BJ (cell line): ENCODE results near the gene GPS2. TPM values are rescaled to one million over a fixed set of nuclear protein-coding genes. Genes with fewer than 3 reads are reported as not detected.

ENCODE experiments used
- CTCF ChIA-PET: fragments of 350-600 bp; formaldehyde crosslinking; extraction: SDS; loops from one replicate; lab custom pipeline; 2021; ENCODE audit warnings: antibody characterized with exemption, inconsistent platforms; lab: Yijun Ruan, JAX
- POLR2A ChIA-PET: fragments of 300-600 bp; sonication (Branson Sonifier 250); formaldehyde crosslinking; extraction: SDS; loops from one replicate; lab custom pipeline; 2021; ENCODE audit warnings: antibody characterized with exemption; lab: Charles Lee
- DNase-seq: peaks from one replicate; pipeline ENCODE4 v3.0.0-alpha.2; 2011; ENCODE audit warnings: low read depth
- H3K27me3 ChIP-seq: 2 replicates; pipeline ENCODE4 v1.6.0; 2011; ENCODE audit warnings: low read length; ENCODE audit not compliant: control insufficient read depth, insufficient read depth
- H3K36me3 ChIP-seq: 2 replicates; pipeline ENCODE4 v1.5.1; 2011; ENCODE audit warnings: low read length; ENCODE audit not compliant: control insufficient read depth, insufficient read depth
- H3K4me3 ChIP-seq: 2 replicates; pipeline ENCODE4 v1.5.1; 2011; ENCODE audit warnings: low read depth, mild to moderate bottlenecking, control low read depth, low read length
- polyA plus RNA-seq: library from polyadenylated mRNA; depleted of rRNA; stranded (reverse); fragments of >200 nt; gene quantifications from 2 replicates; pipeline ENCODE4 v1.2.3, GENCODE V29; 2011
- TF ChIP-seq, protein P1 (sequence below): IDR thresholded peaks from 2 replicates; pipeline ENCODE4 v1.5.1; 2011; ENCODE audit warnings: low read depth, mild to moderate bottlenecking, control low read depth, inconsistent platforms, low read length, moderate library complexity; ENCODE audit not compliant: insufficient read depth

GPS2 gene
- polyA plus RNA-seq, 1 experiment, result 37.4 TPM

DNA sequence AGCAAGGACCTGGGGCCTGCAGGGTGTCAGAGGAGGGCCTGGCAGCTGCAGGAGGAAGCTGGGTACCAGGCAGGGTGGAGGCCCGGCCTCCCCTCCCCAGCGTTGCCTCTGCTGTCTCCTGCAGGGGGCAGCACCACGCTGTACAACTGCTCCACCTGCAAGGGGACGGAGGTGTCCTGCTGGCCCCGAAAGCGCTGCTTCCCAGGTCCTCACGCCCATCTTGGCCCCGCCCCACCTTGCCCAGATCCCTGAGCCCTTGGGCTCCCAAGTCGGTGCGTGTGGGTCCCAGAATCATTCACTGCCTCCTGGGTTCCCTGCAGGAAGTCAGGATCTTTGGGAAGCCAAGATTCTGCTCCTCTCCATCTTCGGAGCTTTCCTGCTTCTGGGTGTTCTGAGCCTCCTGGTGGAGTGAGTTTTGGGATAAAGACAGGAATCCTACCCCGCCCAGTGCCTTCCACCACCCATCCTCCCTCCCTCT, 41.0 kb upstream of the GPS2 start:
- ChIA-PET CTCF (interaction anchor here (0.8 to 4.8 kb wide), 21 partner anchors 9 to 331 kb away, joined by 3 to 45 read pairs (median 7); partner anchors contain the start of genes PLSCR3, SENP3, SOX15 and TMEM102), POLR2A (interaction anchor here (0.6 kb wide), 2 partner anchors 122 to 205 kb away, joined by 4 to 20 read pairs; no protein-coding TSS in a partner anchor)
- TF ChIP-seq, protein P1, sequence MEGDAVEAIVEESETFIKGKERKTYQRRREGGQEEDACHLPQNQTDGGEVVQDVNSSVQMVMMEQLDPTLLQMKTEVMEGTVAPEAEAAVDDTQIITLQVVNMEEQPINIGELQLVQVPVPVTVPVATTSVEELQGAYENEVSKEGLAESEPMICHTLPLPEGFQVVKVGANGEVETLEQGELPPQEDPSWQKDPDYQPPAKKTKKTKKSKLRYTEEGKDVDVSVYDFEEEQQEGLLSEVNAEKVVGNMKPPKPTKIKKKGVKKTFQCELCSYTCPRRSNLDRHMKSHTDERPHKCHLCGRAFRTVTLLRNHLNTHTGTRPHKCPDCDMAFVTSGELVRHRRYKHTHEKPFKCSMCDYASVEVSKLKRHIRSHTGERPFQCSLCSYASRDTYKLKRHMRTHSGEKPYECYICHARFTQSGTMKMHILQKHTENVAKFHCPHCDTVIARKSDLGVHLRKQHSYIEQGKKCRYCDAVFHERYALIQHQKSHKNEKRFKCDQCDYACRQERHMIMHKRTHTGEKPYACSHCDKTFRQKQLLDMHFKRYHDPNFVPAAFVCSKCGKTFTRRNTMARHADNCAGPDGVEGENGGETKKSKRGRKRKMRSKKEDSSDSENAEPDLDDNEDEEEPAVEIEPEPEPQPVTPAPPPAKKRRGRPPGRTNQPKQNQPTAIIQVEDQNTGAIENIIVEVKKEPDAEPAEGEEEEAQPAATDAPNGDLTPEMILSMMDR, result peak; percentile 89
- no peak for DNase-seq
- Histone ChIP-seq H3K36me3 (no peaks in the 10 kb centered on the region), H3K27me3 (no peaks in the 10 kb centered on the region), H3K4me3 (no peak overlapping the region)

DNA sequence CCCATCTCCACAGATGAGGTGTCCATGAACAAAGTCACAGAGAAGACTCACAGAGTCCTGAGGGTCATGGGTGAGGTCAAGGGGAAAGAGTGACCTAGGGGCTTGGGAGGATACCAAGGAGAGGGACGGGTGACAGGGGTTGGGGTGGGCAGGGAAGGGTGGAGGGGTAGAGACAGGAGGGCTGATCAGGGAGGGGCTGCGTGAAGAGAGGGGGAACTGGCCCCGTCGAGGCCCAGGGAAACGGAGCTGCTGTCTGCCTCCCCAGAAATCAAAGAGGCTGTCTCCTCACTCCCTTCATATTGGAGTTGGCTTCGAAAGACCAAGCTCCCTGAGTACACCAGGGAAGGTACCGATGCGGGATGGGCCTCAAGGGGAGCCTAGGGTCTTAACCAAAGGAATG, 40.4 kb upstream of the GPS2 start:
- H3K27me3 ChIP-seq, result no peaks in the 10 kb centered on the region
- H3K4me3 ChIP-seq, result no peak overlapping the region
- H3K36me3 ChIP-seq, result no peaks in the 10 kb centered on the region
- ChIA-PET POLR2A (no interaction called here), CTCF (interaction anchor here (0.8 to 4.8 kb wide), 19 partner anchors 9 to 332 kb away, joined by 3 to 45 read pairs (median 8); partner anchors contain the start of genes PLSCR3, SENP3, SOX15 and TMEM102)
- no peak for DNase-seq
- TF ChIP-seq, protein P1, result no peak

DNA sequence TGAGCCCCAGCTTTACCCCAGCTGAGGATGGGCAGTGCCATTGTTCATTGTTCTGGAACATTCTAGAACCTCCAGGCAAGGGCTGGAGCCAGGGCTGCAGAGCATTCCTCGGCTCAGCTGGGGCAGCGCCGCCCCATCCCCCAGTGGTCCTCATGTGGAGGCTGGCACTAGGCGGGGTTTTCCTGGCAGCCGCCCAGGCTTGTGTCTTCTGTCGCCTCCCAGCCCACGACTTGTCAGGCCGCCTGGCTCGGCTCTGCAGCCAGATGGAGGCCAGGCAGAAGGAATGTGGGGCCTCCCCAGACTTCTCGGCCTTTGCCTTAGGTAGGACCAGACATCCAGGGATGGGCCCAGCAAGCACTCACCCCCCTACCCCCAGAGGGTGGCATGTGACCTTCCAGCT, 39.9 kb upstream of the GPS2 start, which contains the start of gene TMEM95:
TMEM95 (plus strand) TSS at position 104 of the 400 bp plus-strand sequence; CDS start at position 153, 49 bp downstream.
- POLR2A ChIA-PET, result no interaction called here
- DNase-seq, result no peak

DNA sequence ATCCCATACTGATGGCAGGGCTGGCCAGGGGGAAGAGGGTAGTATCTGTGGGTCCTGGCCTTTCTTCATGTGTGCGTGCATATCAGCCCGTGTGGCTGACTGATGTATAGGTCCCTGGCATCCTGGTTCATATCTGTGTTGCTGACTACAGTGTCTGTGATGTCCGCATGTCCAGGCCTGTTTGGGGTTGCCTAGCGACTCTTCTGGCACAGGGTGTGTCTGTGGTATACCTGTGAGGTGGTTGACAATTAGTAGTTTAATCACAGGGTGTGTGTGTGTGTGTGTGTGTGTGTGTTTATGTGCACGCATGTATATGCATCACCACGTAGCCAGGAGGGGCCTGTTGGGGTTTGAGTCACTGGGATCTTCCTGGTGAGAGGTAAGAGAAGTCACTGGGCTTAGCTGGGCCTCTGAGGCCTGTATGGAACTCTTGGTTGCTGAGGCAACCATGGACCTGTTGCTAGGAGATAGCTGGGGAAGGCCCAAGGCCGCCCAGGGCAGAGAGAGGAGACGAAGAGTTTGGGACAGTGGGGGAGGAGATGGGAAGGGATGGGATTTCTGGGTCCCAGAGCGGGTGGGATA, 39.2 kb upstream of the GPS2 start:
- DNase-seq, result no peak
- Histone ChIP-seq H3K4me3 (peak overlapping the region; percentile 8; the same call in 1 of the 2 replicates), H3K27me3 (no peaks in the 10 kb centered on the region), H3K36me3 (no peaks in the 10 kb centered on the region)
- TF ChIP-seq, protein P1, result no peak
- ChIA-PET POLR2A (interaction anchor here (1.0 kb wide), 1 partner anchor 50 kb away, joined by 3 read pairs; the partner anchor contains the start of gene TMEM256), CTCF (interaction anchor here (1.0 to 4.8 kb wide), 11 partner anchors 8 to 333 kb away, joined by 3 to 45 read pairs (median 22); partner anchors contain the start of genes SENP3, TMEM102, TMEM256 and TP53)

More for the DNA sequence above, 39.9 kb upstream of the GPS2 start, which contains the start of gene TMEM95:
- H3K27me3 ChIP-seq, result no peaks in the 10 kb centered on the region
- H3K36me3 ChIP-seq, result no peaks in the 10 kb centered on the region
- CTCF ChIA-PET, result interaction anchor here (1.0 to 4.8 kb wide), 13 partner anchors 8 to 332 kb away, joined by 3 to 45 read pairs (median 17); partner anchors contain the start of genes SENP3, TMEM102, TMEM256 and TP53
- TF ChIP-seq, protein P1, result 0 out of 2 replicates have a peak, but pooled peaks have one; percentile 6
- H3K4me3 ChIP-seq, result peak within 1 kb of the TSS; percentile 8; the same call in 1 of the 2 replicates
